Measurements from ENCODE around the gene BCL2. TPM values are rescaled to one million over a fixed set of nuclear protein-coding genes. Genes with fewer than 3 reads are reported as not detected.
"Not testable (repeated sequence)": the region's sequence is repeated elsewhere in the genome, so short reads cannot be mapped to it uniquely, and the experiment has no call there.

The BCL2 gene
- total RNA-seq, 1 donor from 2014 or later = 9.3 TPM

- Mint-ChIP-seq H3K27me3 (ENCODE audit: low read depth) (no peaks in the 10 kb centered on the region), H3K36me3 (no peaks in the 10 kb centered on the region), H3K9me3 (no peaks in the 10 kb centered on the region), H3K4me3 (no peak overlapping the region), H3K27ac (no peak overlapping the region), H3K4me1 (peaks cover 7% of the 10 kb centered on the region)
- no peak for DNase-seq (ENCODE audit: low spot score in 2 of 2, unreplicated experiment in 2 of 2)
- no peak for TF ChIP-seq CTCF (IDR thresholded peaks at IDR 0.05; ENCODE audit: unreplicated experiment)
These were observed 116.7 kb downstream of the BCL2 start for GRCh38 chr18:63202828-63203227.

GRCh38 chr18:63201456-63201855 lies 118.1 kb downstream of the BCL2 start:
- not testable (repeated sequence) for DNase-seq (ENCODE audit: low spot score in 2 of 2, unreplicated experiment in 2 of 2); H3K9me3 Mint-ChIP-seq; H3K4me1 Mint-ChIP-seq; H3K27me3 Mint-ChIP-seq (ENCODE audit: low read depth); H3K36me3 Mint-ChIP-seq; H3K4me3 Mint-ChIP-seq; H3K27ac Mint-ChIP-seq

GRCh38 chr18:63199743-63200241 lies 119.8 kb downstream of the BCL2 start:
- Mint-ChIP-seq H3K27ac (no peak overlapping the region), H3K4me1 (peaks cover 7% of the 10 kb centered on the region), H3K27me3 (ENCODE audit: low read depth) (no peaks in the 10 kb centered on the region), H3K9me3 (no peaks in the 10 kb centered on the region), H3K36me3 (no peaks in the 10 kb centered on the region), H3K4me3 (no peak overlapping the region)
- TF ChIP-seq CTCF (IDR thresholded peaks at IDR 0.05; ENCODE audit: unreplicated experiment) = no peak
- DNase-seq (ENCODE audit: low spot score in 2 of 2, unreplicated experiment in 2 of 2) = no peak

GRCh38 chr18:63198868-63199742 lies 120.5 kb downstream of the BCL2 start:
- Mint-ChIP-seq H3K9me3 (no peaks in the 10 kb centered on the region), H3K4me3 (no peak overlapping the region), H3K36me3 (no peaks in the 10 kb centered on the region), H3K4me1 (peaks cover 7% of the 10 kb centered on the region), H3K27ac (no peak overlapping the region), H3K27me3 (ENCODE audit: low read depth) (no peaks in the 10 kb centered on the region)
- no peak for TF ChIP-seq CTCF (IDR thresholded peaks at IDR 0.05; ENCODE audit: unreplicated experiment)
- no peak for DNase-seq (ENCODE audit: low spot score in 2 of 2, unreplicated experiment in 2 of 2)

GRCh38 chr18:63198098-63198760 lies 121.3 kb downstream of the BCL2 start:
- no peak for DNase-seq (ENCODE audit: low spot score in 2 of 2, unreplicated experiment in 2 of 2)
- peaks cover 7% of the 10 kb centered on the region for H3K4me1 Mint-ChIP-seq
- H3K27me3 Mint-ChIP-seq (ENCODE audit: low read depth) = no peaks in the 10 kb centered on the region
- H3K36me3 Mint-ChIP-seq = no peaks in the 10 kb centered on the region
- no peaks in the 10 kb centered on the region for H3K9me3 Mint-ChIP-seq
- no peak overlapping the region for H3K4me3 Mint-ChIP-seq
- no peak overlapping the region for H3K27ac Mint-ChIP-seq
- no peak for TF ChIP-seq CTCF (IDR thresholded peaks at IDR 0.05; ENCODE audit: unreplicated experiment)

- H3K4me1 Mint-ChIP-seq = peaks cover 2% of the 10 kb centered on the region
- H3K9me3 Mint-ChIP-seq = no peaks in the 10 kb centered on the region
- H3K27ac Mint-ChIP-seq = no peak overlapping the region
- DNase-seq (ENCODE audit: low spot score in 2 of 2, unreplicated experiment in 2 of 2) = no peak
- TF ChIP-seq CTCF (IDR thresholded peaks at IDR 0.05; ENCODE audit: unreplicated experiment) = no peak
- H3K4me3 Mint-ChIP-seq = no peak overlapping the region
- no peaks in the 10 kb centered on the region for H3K36me3 Mint-ChIP-seq
- no peaks in the 10 kb centered on the region for H3K27me3 Mint-ChIP-seq (ENCODE audit: low read depth)
These were observed 122.2 kb downstream of the BCL2 start for GRCh38 chr18:63197246-63197869.

Measured in mesothelial cell of epicardium (in vitro differentiated cells).